Right hindlimb (tissue), 1 donor: ENCODE data around the gene BRD8.
"Not testable (repeated sequence)": the region's sequence is repeated elsewhere in the genome, so short reads cannot be mapped to it uniquely, and the experiment has no call there.

Experiments
- DNase-seq: peaks from one replicate; pipeline ENCODE4 v3.0.0-alpha.2; 2018

The BRD8 gene

GRCh38 chr5:138160706-138161105 lies 17.7 kb downstream of the BRD8 start:
- DNase-seq: no peak

GRCh38 chr5:138159666-138160065 lies 18.8 kb downstream of the BRD8 start:
- no peak for DNase-seq

- DNase-seq: no peak
These were observed 20.8 kb downstream of the BRD8 start for GRCh38 chr5:138157626-138158025.

DNA sequence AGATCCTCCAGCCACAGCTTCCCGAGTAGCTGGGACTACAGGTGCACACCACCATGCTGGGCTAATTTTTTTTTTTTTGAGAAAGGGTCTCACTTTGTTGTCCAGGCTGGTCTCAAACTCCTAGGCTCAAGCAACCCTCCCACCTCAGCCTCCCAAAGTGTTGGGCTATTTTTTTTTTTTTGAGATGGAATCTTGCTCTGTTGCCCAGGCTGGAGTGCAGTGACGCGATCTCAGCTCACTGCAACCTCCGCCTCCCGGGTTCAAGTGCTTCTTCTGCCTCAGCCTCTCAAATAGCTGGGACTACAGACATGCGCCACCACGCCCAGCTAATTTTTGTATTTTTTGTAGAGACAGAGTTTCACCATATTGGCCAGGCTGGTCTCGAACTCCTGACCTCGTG lies 22.5 kb downstream of the BRD8 start:
- not testable (repeated sequence) for DNase-seq

DNA sequence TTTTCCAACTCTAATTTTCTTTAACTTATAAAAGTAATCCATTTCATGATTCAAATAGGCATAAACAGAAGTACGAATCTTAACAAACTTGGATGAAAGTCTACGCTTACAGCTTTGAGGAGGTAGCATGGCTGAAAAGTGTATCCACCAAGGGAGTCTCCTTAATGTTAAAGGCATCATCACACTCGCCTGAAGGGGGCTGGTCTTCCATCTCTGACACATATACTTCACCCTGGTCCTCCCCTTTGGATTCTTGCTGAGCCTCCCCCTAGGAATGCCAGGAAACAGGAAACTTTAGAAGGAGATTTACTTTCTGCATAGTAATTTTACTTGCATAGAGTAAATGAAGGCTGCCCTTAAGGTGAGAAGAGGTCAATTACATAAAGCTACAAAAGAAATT lies 28.9 kb downstream of the BRD8 start:
- DNase-seq: no peak

DNA sequence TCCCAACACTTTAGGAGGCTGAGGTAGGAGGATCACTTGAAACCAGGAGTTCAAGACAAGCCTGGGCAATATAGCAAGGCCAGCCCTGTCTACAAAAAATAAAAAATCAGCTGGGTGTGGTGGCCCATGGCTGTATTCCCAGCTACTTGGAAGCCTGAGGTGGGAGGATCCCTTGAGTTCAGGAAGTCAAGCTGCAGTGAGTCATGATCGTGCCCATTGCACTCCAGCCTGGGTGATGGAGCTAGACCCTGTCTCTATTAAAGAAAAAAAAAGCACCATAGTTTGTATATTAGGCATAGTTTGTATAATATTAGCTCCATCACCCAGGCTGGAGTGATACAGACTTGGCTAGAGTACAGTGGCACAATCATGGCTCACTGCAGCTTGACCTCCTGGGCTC lies 29.6 kb downstream of the BRD8 start:
- no peak for DNase-seq

- not testable (repeated sequence) for DNase-seq
These were observed 34.9 kb downstream of the BRD8 start for GRCh38 chr5:138143578-138143977.

- no peak for DNase-seq
These were observed 36.7 kb downstream of the BRD8 start for GRCh38 chr5:138141734-138142133.

DNA sequence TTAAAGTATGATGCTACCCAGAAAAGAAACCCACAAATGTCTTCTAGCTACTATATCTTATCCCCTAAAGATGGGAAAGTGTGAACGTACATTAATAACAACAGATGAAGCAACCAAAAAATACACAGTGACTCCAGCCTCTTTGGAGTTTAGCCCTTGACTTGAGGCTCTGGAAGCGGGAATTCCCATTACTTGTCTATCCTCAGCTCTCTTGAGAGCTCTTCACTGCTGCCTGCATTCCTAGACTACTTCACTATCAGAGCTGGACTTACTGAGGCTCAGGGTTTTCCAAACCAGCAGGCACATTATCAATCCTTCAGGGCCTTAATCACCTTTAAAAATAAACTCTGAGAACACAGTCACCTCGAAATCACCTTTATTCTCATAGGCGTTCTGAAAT lies 38.2 kb downstream of the BRD8 start:
- no peak for DNase-seq

DNA sequence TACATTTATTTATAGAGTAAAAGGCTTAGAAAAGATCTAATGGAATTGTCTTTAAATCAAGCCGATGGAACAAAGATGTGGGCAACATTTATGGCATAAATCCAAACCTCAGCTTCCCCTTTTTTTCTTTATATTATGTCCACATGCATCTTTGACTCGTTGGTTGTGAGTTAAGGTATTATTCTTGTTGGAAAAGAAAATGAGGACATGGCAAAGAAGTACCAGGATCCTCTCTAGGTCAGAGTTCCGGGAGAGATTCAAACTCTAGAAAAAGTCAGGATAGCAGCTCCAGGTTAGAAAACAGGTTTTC lies 38.7 kb downstream of the BRD8 start:
- DNase-seq: no peak

- peak; percentile 69 for DNase-seq
These were observed 39.3 kb downstream of the BRD8 start, which contains the start of gene NME5 for GRCh38 chr5:138138949-138139780. NME5 (minus strand) TSS chr5:138139428; CDS start chr5:138138780, 648 bp downstream.

- DNase-seq: no peak
These were observed 45.9 kb downstream of the BRD8 start for GRCh38 chr5:138132543-138132942.

GRCh38 chr5:138129347-138129746 lies 49.1 kb downstream of the BRD8 start:
- DNase-seq: no peak

- no peak for DNase-seq
These were observed 50.1 kb downstream of the BRD8 start for GRCh38 chr5:138128334-138128733.

GRCh38 chr5:138115254-138115653 lies 63.2 kb downstream of the BRD8 start:
- no peak for DNase-seq

DNA sequence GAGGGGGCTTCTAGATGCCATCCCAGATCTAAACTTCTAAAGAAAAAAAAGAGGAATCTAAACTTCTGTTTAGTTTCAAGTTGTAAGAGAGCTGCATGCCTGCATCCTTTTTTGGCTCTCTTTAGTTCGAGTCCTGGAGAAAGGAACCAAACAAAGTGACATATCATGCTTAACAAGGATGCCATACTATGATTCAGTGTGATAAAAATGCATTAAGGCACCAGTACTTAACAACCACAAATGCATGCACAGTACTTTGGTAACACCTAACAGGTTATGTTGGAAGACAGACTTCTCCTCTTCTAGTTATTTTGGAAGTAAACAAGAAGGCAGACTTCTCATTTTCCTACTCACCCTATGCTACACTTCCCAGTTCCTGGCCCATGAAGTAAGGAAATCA lies 66.5 kb downstream of the BRD8 start:
- no peak for DNase-seq

- DNase-seq: no peak
These were observed 67.2 kb downstream of the BRD8 start for GRCh38 chr5:138111181-138111580.

DNA sequence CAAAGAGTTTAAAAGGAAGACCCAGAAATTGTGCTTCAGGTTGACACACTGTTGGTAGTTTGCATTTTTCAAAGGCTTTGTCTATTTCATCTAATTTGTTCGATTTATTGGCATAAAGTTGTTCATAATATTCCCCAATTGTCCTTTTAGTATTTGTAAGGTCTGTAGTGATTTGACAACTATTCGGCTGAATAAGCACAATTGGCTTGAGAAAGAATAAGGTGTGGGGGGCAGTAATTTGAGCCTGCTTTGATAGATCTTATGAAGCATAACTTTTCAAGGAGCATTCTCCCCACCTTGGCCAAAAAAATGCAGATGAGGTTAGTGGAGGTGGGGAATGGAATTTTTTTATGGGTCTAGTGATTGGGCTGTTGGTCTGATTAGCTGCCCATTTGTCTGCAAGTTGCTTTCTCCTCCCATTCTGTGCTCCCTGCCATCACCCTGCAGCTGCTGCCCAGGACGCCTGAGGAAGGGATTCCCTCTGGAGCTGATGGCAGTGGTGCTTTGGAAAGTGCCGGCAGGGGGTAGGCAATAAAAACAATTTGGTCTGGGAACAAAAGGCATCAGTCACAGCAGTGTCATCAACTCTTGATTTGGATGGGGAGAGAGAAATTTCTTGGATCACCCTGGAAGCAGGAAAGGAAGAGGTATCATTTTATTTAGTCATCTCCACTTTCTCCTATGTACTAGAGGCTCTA lies 68.0 kb downstream of the BRD8 start:
- DNase-seq: no peak

DNA sequence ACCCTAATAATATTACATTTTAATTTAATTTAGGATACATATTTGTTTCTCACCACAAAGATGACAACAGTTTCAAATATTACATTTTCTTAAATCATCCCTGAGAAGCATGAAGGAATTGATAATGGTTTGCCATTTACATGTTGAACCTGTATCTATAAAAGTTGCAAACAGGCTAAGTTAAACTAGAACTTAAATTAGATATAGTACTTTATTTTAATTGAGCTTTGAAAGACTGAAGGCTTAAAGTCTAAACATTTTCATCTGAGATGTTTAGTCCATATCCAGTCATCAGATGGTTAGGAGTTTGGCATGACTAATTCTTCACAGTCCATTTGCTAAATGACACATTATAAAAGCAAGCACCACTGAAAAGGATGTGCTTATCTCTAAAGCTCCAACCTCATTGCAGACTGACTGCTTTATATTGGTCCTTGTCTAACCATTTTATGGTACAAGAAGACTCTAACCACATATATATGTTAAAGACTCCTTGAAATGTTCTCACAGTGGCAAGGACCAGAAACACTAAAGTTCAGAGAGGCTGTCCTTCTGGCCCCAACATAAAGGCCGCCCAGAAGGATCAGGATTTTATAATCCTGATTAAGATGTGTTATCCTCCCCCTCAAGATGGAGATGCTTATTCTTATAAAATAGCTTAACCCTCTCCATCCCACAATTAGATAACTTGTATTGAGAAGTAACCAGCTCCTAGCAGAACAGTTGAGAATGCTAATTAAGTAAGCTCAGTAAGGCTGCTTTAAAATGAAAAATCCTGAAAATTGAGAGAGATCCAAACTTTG lies 68.8 kb downstream of the BRD8 start:
- DNase-seq: no peak

DNA sequence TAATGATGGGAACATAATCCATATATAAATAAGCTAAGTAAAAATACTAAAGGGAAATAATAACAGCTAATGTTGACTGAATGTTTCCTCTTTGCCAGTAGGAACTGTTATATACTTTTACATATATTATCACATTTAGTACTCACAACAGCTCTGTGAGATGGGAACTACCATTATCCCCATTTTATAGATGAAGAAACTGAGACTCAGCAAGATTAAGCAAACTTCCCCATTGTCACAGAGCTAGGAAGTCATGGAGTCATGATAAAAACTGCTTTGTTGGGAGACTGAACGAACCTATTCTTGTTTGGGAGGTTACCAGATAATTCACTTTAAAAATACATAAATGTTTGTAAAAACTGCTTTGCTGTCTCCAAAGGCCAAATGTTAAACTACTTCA lies 71.2 kb downstream of the BRD8 start:
- DNase-seq: no peak

GRCh38 chr5:138105709-138106108 lies 72.7 kb downstream of the BRD8 start:
- no peak for DNase-seq

DNA sequence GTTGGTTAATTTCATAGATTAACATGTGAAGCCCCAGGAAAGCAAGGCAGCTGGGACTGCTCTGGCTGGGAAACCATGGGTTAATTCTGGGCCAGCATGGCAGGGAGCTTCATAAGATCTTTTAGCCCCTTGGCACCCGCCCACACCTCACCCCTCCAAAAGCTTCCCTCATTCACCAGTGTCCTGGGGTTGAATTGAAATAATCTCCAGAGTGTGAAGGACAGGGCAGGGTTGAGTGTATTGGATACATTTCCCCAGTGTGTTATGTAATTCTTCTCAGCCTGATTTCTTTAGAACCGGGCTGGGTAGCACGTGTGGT lies 75.2 kb downstream of the BRD8 start:
- DNase-seq: no peak

DNA sequence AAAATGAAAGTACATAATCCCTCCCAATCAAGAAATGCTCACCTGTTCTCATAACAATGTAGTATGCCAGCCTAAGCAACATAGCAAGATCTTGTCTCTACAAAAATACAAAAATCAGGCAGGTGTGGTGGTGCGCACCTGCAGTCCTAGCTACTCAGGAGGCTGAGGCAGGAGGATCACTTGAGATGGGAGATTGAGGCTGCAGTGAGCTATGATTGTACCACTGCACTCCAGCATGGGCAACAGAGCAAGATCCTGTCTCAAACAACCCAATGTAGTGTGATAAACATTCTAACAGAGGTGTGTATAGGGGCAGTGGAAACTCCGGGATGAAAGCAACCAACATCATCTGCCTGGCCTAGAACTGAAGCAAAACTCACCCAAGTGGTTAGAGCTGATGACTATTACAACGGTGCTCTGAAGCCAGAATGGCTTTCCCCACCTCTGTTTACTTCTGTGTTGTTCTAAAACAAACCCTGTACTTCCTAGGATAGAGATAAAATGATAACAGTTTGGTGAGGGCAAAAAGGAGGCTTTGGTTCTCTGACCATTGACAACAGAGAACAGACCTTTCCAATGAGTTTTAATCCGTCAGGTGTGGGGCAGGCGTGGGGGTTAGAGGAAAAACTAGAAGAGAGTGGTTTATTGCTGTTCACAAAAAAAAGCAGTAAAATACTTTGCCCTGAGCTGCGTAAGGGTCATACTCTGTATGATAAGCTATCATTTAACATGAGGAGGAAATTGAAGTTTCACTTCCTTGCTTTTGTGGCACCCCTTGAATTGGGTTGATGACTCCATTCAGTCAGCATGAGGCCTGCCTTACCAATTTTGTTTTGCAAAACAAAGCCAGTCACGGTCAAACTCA lies 75.7 kb downstream of the BRD8 start:
- no peak for DNase-seq
